GM12865 (cell line): Measurements from ENCODE around the gene INTS7.

ENCODE experiments used
- DNase-seq: peaks from one replicate; pipeline ENCODE4 v3.0.0; 2010; ENCODE audit warnings: low read depth
- H3K4me3 ChIP-seq: 2 replicates; pipeline ENCODE4 v1.5.1; 2011; ENCODE audit warnings: mild to moderate bottlenecking, low read depth, low read length, control low read depth
- CTCF ChIP-seq: IDR thresholded peaks from 2 replicates; pipeline ENCODE4 v1.5.1; 2011; ENCODE audit warnings: low read length, control low read depth, low read depth, inconsistent platforms; ENCODE audit not compliant: insufficient read depth; ENCODE audit errors: missing control alignments

Gene INTS7

GRCh38 chr1:211932933-211933254 lies 102.5 kb downstream of the INTS7 start:
- no peak for TF ChIP-seq CTCF
- DNase-seq, result peak; percentile 38
- no peak overlapping the region for H3K4me3 ChIP-seq

GRCh38 chr1:211932231-211932932 lies 103.0 kb downstream of the INTS7 start:
- TF ChIP-seq CTCF, result no peak
- no peak for DNase-seq
- H3K4me3 ChIP-seq, result no peak overlapping the region

GRCh38 chr1:211929683-211930082 lies 105.7 kb downstream of the INTS7 start:
- no peak for TF ChIP-seq CTCF
- no peak overlapping the region for H3K4me3 ChIP-seq
- no peak for DNase-seq

GRCh38 chr1:211928993-211929637 lies 106.2 kb downstream of the INTS7 start:
- TF ChIP-seq CTCF, result no peak
- H3K4me3 ChIP-seq, result no peak overlapping the region
- DNase-seq, result no peak

GRCh38 chr1:211928290-211928801 lies 107.0 kb downstream of the INTS7 start:
- no peak overlapping the region for H3K4me3 ChIP-seq
- no peak for DNase-seq
- no peak for TF ChIP-seq CTCF

GRCh38 chr1:211925016-211925415 lies 110.3 kb downstream of the INTS7 start:
- no peak for TF ChIP-seq CTCF
- no peak for DNase-seq
- no peak overlapping the region for H3K4me3 ChIP-seq
